ENCODE results near the gene TRERF1.

GRCh38 chr6:42200035-42200434 lies 251.7 kb downstream of the TRERF1 start:
- TF ChIP-seq POLR2A (IDR thresholded peaks at IDR 0.05) (no peak), CTCF (IDR thresholded peaks at IDR 0.05) (no peak)
